Upper lobe of right lung (tissue), 1 donor: ENCODE measurements around the gene PPFIA1. TPM values are rescaled to one million over a fixed set of nuclear protein-coding genes. Genes with fewer than 3 reads are reported as not detected.
"Not testable (repeated sequence)": the region's sequence is repeated elsewhere in the genome, so short reads cannot be mapped to it uniquely, and the experiment has no call there.

Experiments
- ATAC-seq: fragments of 200-7000 bp; cut with Tn5 transposase; one replicate; pipeline ENCODE4 v1.9.1; 2020; ENCODE audit warnings: mild to moderate bottlenecking, moderate library complexity
- DNase-seq: peaks from one replicate; pipeline ENCODE4 v3.0.0-alpha.2; 2020
- H3K27ac ChIP-seq: fragments of 200-600 bp; one replicate; pipeline ENCODE4 v1.8.0; 2022
- H3K27me3 ChIP-seq: fragments of 200-600 bp; one replicate; pipeline ENCODE4 v1.8.0; 2022; ENCODE audit warnings: mild to moderate bottlenecking
- H3K36me3 ChIP-seq: fragments of 200-600 bp; one replicate; pipeline ENCODE4 v1.8.0; 2022
- H3K4me1 ChIP-seq: fragments of 200-600 bp; one replicate; pipeline ENCODE4 v1.8.0; 2022
- H3K4me3 ChIP-seq: fragments of 200-600 bp; one replicate; pipeline ENCODE4 v1.8.0; 2022; ENCODE audit warnings: mild to moderate bottlenecking
- H3K9me3 ChIP-seq: fragments of 200-600 bp; one replicate; pipeline ENCODE4 v1.8.0; 2022
- intact Hi-C: fragments of 100-400 bp; cut with DNase I; formaldehyde crosslinking; loops from one replicate; pipeline ENCODE4 v1.11.0; 2022
- total RNA-seq: library from RNA; stranded (reverse); fragmentation: NEBNext Ultra II Directional; extraction: Animal tissue kit (Norgen Biotek cat#: 25700); gene quantifications from one replicate; pipeline ENCODE4 v1.2.1, GENCODE V29; 2021
- TF ChIP-seq, protein P1 (sequence below): fragments of 200-600 bp; IDR thresholded peaks from one replicate; pipeline ENCODE4 v1.8.0; 2022; ENCODE audit warnings: antibody characterized with exemption
- donor health status: DM: no; HTN: yes; CAD: no; lungs with severe emphysema.

PPFIA1 gene
- total RNA-seq, 1 donor from 2014 or later = 73.3 TPM

DNA sequence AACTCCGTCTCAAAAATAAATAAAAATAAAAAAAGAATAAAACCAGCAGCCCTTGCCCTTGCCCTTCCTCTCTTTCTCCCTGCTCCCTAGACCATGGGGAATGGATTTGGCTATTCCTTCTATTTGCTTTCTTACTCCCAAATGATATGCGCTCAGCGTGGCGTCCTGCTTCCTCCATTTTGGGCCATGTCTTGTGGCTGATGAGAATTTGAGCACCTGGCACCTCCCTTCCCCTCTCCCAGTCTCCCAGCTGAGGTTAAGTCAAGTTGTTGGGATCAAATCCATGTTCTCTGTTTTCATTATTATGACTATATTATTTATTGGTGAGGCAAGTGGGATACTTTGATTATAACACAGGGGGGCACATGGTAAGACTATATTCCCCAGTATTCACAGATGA lies 117.1 kb downstream of the PPFIA1 start:
- H3K4me3 ChIP-seq = no peak overlapping the region
- peaks cover 23% of the 10 kb centered on the region for H3K36me3 ChIP-seq
- no peaks in the 10 kb centered on the region for H3K4me1 ChIP-seq
- H3K9me3 ChIP-seq = no peaks in the 10 kb centered on the region
- TF ChIP-seq, protein P1, sequence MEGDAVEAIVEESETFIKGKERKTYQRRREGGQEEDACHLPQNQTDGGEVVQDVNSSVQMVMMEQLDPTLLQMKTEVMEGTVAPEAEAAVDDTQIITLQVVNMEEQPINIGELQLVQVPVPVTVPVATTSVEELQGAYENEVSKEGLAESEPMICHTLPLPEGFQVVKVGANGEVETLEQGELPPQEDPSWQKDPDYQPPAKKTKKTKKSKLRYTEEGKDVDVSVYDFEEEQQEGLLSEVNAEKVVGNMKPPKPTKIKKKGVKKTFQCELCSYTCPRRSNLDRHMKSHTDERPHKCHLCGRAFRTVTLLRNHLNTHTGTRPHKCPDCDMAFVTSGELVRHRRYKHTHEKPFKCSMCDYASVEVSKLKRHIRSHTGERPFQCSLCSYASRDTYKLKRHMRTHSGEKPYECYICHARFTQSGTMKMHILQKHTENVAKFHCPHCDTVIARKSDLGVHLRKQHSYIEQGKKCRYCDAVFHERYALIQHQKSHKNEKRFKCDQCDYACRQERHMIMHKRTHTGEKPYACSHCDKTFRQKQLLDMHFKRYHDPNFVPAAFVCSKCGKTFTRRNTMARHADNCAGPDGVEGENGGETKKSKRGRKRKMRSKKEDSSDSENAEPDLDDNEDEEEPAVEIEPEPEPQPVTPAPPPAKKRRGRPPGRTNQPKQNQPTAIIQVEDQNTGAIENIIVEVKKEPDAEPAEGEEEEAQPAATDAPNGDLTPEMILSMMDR = no peak
- no peak for ATAC-seq
- no peaks in the 10 kb centered on the region for H3K27me3 ChIP-seq
- intact Hi-C loops = no loop called here
- H3K27ac ChIP-seq = no peak overlapping the region
- peak; percentile 8 for DNase-seq

DNA sequence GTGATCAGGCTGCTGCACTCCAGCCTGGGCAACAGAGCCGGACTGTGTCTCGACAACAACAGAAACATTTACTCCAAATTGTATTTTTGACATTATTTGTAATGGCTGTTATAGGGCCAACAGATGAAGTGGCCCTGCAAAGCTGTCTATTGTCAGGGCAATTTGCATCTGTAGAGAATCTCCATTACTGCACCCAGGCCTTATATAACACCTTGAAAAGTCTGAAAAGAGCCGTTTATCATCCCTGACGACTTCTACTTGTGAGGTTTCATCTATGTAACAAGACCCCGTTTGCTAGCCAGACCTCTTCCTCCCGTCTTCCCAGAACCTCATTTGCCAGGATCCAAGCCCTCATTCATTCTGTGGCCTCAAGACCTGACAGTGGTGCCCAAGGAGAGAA lies 118.7 kb downstream of the PPFIA1 start:
- no peaks in the 10 kb centered on the region for H3K27me3 ChIP-seq
- ATAC-seq (no peak), DNase-seq (peak; percentile 5)
- no peak overlapping the region for H3K4me3 ChIP-seq
- H3K36me3 ChIP-seq = peaks cover 8% of the 10 kb centered on the region
- no peaks in the 10 kb centered on the region for H3K9me3 ChIP-seq
- no peaks in the 10 kb centered on the region for H3K4me1 ChIP-seq
- TF ChIP-seq, protein P1 = no peak
- no peak overlapping the region for H3K27ac ChIP-seq
- intact Hi-C loops = no loop called here

DNA sequence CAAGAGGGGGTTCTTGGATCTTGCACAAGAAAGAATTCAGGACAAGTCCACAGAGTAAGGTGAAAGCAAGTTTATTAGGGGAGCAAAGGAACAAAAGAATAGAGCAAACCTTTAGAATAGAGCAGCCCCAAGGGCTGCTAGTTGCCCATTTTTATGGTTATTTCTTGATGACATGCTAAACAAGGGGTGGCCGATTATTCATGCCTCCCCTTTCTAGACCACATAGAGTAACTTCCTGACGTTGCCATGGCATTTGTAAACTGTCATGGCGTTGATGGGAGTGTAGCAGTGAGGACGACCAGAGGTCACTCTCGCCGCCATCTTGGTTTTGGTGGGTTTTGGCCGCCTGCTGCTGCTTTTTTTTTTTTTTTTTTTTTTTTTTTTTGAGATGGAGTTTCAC lies 120.4 kb downstream of the PPFIA1 start:
- intact Hi-C loops, H3K27ac ChIP-seq, H3K4me3 ChIP-seq, H3K27me3 ChIP-seq, H3K4me1 ChIP-seq, H3K9me3 ChIP-seq, DNase-seq, H3K36me3 ChIP-seq, ATAC-seq: not testable (repeated sequence)

DNA sequence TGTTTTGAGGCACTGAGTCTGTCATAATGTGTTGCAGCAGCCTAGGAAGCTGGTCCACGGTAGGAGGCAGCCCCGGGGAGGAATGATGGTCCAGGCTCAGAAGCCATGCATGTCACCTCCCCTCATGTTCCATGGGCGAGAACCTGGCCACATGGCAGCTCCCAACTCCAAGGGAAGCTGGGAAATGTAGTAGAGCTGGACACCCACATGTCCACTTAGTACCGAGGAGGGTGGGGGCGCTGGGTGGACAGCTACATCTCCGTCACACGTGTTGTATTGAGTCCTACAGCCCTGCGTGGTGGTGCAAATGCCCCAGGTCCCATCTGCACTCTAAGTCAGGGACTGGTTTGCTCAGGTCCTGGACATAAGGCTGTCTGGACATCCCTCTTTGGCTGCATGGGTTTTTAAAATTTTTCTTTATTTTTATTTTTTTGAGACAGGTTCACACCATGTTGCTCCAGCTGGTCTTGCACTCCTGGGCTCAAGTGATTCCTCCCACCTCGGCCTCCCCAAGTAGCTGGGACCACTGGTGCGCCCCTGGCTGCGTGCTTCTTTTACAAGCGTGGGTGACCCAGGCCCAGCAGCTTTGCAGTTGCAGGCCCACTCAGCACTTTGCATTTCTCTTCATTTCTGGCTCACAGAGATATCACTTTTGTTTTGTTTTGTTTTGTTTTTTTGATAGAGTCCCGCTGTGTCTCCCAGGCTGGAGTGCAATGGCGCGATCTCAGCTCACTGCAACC lies 123.9 kb downstream of the PPFIA1 start:
- TF ChIP-seq, protein P1 = no peak
- H3K27me3 ChIP-seq = peaks cover 8% of the 10 kb centered on the region
- no peaks in the 10 kb centered on the region for H3K9me3 ChIP-seq
- ATAC-seq = no peak
- intact Hi-C loops = no loop called here
- no peak for DNase-seq
- H3K36me3 ChIP-seq = no peaks in the 10 kb centered on the region
- H3K4me1 ChIP-seq = peaks cover 11% of the 10 kb centered on the region
- H3K27ac ChIP-seq = no peak overlapping the region
- no peak overlapping the region for H3K4me3 ChIP-seq

DNA sequence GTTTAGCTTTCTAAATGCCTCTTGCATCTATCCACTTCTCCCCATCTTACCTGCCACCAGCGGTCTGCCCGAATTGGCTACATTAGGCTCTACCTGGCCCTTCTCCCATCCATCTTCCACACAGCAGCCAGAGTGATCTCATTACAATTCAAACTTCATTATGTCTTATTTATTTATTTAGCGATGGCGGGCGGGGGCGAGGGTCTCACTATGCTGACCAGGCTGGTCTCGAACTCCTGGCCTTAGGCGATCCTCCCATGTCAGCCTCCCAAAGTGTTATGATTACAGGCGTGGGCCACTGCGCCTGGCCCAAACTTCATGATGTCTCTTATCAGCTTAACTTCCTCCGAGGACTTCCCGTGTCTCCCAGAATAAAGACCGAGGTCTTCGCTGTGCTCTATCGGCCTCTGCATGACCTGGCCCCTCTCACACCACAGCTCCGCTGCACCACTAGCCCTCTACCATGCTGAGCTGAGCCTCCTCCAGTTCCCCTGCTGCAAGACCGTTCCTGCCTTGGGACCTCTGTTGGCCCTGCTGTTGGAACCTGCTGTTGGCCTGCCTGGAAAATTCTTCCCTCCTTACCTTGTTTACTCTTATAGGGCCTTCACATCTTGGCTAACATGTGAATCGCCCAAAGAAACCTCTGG lies 127.0 kb downstream of the PPFIA1 start:
- Histone ChIP-seq H3K4me1 (peaks cover 26% of the 10 kb centered on the region), H3K27me3 (peaks cover 8% of the 10 kb centered on the region), H3K36me3 (no peaks in the 10 kb centered on the region), H3K27ac (no peak overlapping the region), H3K4me3 (peak overlapping the region; percentile 76), H3K9me3 (no peaks in the 10 kb centered on the region)
- intact Hi-C loops = no loop called here
- no peak for DNase-seq
- TF ChIP-seq, protein P1 = no peak
- ATAC-seq = peak; percentile 1

DNA sequence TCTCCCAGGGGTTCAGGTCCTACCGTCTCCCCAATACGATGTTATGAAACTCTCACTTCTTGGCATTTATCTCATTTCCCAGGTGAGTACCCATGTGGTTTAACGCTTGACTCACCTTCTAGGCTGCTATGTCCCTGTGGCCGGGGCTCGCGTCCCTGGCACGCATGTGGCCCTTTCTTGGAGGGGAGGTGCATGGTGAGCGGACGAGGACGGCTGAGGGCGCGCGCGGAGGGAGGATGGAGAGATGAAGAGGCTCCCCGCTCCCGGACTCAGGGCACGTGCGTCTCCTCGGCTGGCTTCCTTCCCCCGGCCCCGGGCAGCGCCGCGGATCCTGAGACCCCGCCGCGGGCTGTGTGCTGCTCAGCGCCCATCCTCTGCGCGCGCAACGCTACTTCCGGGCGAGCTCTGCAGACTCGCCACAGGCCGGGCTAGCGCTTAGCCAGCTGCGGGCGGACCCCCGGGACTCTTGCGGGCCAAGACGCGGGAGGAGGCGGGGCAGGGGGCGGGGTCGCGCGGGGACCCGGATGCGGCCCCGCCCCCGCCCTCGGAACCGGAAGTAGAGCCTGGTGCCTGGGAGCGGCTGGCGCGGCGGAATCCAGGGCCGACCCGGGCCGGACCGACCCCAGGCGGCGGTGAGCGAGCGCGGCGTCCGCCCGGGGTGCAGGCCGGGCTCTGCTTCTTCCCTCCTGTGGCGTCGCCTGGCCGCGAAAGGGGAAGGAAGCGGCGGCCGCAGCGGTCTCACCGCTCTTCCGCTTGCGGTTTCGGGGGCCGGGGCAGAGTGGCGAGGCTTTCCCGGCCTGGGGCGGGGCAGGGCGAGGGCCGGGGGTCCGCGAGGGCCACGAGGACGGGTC lies 127.7 kb downstream of the PPFIA1 start, which contains the start of gene CTTN:
Gene CTTN, plus strand, starts transcription at position 547 of the 851 bp plus-strand sequence. CDS start 8,769 bp downstream, outside the sequence.
- H3K27me3 ChIP-seq = peaks cover 8% of the 10 kb centered on the region
- H3K27ac ChIP-seq = peak within 1 kb of the TSS; percentile 83
- intact Hi-C loops = no loop called here
- DNase-seq (peak; percentile 90), ATAC-seq (peak; percentile 90)
- no peaks in the 10 kb centered on the region for H3K36me3 ChIP-seq
- no peaks in the 10 kb centered on the region for H3K9me3 ChIP-seq
- H3K4me1 ChIP-seq = peaks cover 26% of the 10 kb centered on the region
- peak within 1 kb of the TSS; percentile 76 for H3K4me3 ChIP-seq
- TF ChIP-seq, protein P1 = no peak
